Mesenchymal stem cell (in vitro differentiated cells and primary cell): ENCODE results near the gene SLC1A5.
A peak's percentile ranks its signal among the peaks of the same experiment; 100 is the strongest.

Experiments
- DNase-seq: peaks from one replicate; pipeline ENCODE4 v3.0.0-alpha.2; 2013
- H2AFZ ChIP-seq: one replicate; pipeline ENCODE4 v1.6.1; 2013; ENCODE audit warnings: low read depth, mild to moderate bottlenecking, control low read depth, inconsistent platforms, low read length, moderate library complexity
- H2AK5ac ChIP-seq: 2 replicates; pipeline ENCODE4 v1.6.1; 2013; ENCODE audit warnings: low read length, moderate library complexity, mild to moderate bottlenecking, inconsistent platforms; ENCODE audit not compliant: severe bottlenecking
- H2BK120ac ChIP-seq: one replicate; pipeline ENCODE4 v1.6.1; 2013; ENCODE audit warnings: low read depth, mild to moderate bottlenecking, inconsistent platforms, low read length, moderate library complexity
- H2BK12ac ChIP-seq, 2 experiments: one replicate each; pipeline ENCODE4 v1.6.1; 2013; ENCODE audit warnings: inconsistent platforms in 2 of 2, low read length in 2 of 2, mild to moderate bottlenecking in 2 of 2, moderate library complexity in 2 of 2, control low read depth in 1 of 2
- H2BK15ac ChIP-seq: one replicate; pipeline ENCODE4 v1.6.1; 2013; ENCODE audit warnings: mild to moderate bottlenecking, low read depth, inconsistent platforms; ENCODE audit not compliant: poor library complexity, severe bottlenecking
- H2BK5ac ChIP-seq: 2 replicates; pipeline ENCODE4 v1.6.1; 2013; ENCODE audit warnings: low read depth, mild to moderate bottlenecking, low read length, control low read depth, inconsistent platforms; ENCODE audit not compliant: poor library complexity, severe bottlenecking
- H3K14ac ChIP-seq, 2 experiments: one replicate each; pipeline ENCODE4 v1.6.1; 2013; ENCODE audit warnings: inconsistent platforms in 2 of 2, low read length in 2 of 2, control low read depth in 1 of 2, mild to moderate bottlenecking in 1 of 2, moderate library complexity in 1 of 2
- H3K18ac ChIP-seq, 2 experiments: one replicate each; pipeline ENCODE4 v1.6.1; 2013; ENCODE audit warnings: inconsistent platforms in 2 of 2, low read length in 2 of 2, control low read depth in 1 of 2, low read depth in 1 of 2, mild to moderate bottlenecking in 1 of 2
- H3K23ac ChIP-seq, 2 experiments: one replicate each; pipeline ENCODE4 v1.6.1; 2013; ENCODE audit warnings: inconsistent platforms in 2 of 2, low read length in 2 of 2, mild to moderate bottlenecking in 2 of 2, moderate library complexity in 2 of 2, control low read depth in 1 of 2
- H3K27ac ChIP-seq: 2 replicates; pipeline ENCODE4 v1.5.1; 2013; ENCODE audit warnings: mild to moderate bottlenecking, moderate library complexity, low read length, control low read depth, inconsistent platforms; ENCODE audit not compliant: poor library complexity, severe bottlenecking
- H3K27me3 ChIP-seq, 2 experiments: 2 replicates each; pipeline versions ENCODE4 v1.6.1 to v1.7.0; 2013; ENCODE audit warnings: low read length in 2 of 2, mild to moderate bottlenecking in 2 of 2, moderate library complexity in 2 of 2, control low read depth in 1 of 2, inconsistent platforms in 1 of 2; ENCODE audit not compliant: control insufficient read depth in 1 of 2, insufficient read depth in 1 of 2
- H3K36me3 ChIP-seq, 2 experiments: 2 replicates each; pipeline versions ENCODE4 v1.6.1 to v1.7.0; 2013; ENCODE audit warnings: low read length in 2 of 2, control low read depth in 1 of 2, inconsistent platforms in 1 of 2, low read depth in 1 of 2, mild to moderate bottlenecking in 1 of 2; ENCODE audit not compliant: insufficient read depth in 2 of 2, control insufficient read depth in 1 of 2
- H3K4ac ChIP-seq, 2 experiments: one replicate each; pipeline ENCODE4 v1.6.1; 2013; ENCODE audit warnings: inconsistent platforms in 2 of 2, low read length in 2 of 2, mild to moderate bottlenecking in 2 of 2, moderate library complexity in 2 of 2, control low read depth in 1 of 2, low read depth in 1 of 2
- H3K4me1 ChIP-seq: 2 replicates; pipeline ENCODE4 v1.6.1; 2013; ENCODE audit warnings: low read depth, low read length, control low read depth; ENCODE audit not compliant: control insufficient read depth, insufficient read depth
- H3K4me2 ChIP-seq: 2 replicates; pipeline ENCODE4 v1.6.1; 2013; ENCODE audit warnings: low read length, mild to moderate bottlenecking, inconsistent platforms; ENCODE audit not compliant: poor library complexity, severe bottlenecking
- H3K4me3 ChIP-seq, 2 experiments: 2 replicates each; pipeline versions ENCODE4 v1.5.1 to v1.7.0; 2013; ENCODE audit warnings: low read length in 2 of 2, mild to moderate bottlenecking in 2 of 2, control low read depth in 1 of 2, low read depth in 1 of 2; ENCODE audit not compliant: insufficient read depth in 1 of 2
- H3K79me1 ChIP-seq: replicated peaks from 2 replicates; pipeline ENCODE4 v1.6.1; 2013; ENCODE audit warnings: mild to moderate bottlenecking, control low read depth, low read length, inconsistent platforms; ENCODE audit not compliant: poor library complexity, severe bottlenecking
- H3K9ac ChIP-seq: 2 replicates; pipeline ENCODE4 v1.7.0; 2013; ENCODE audit warnings: mild to moderate bottlenecking, low read length, moderate library complexity
- H3K9me3 ChIP-seq: 2 replicates; pipeline ENCODE4 v1.7.0; 2013; ENCODE audit warnings: mild to moderate bottlenecking, low read length; ENCODE audit not compliant: control insufficient read depth
- H4K8ac ChIP-seq: one replicate; pipeline ENCODE4 v1.6.1; 2013; ENCODE audit warnings: inconsistent platforms, mild to moderate bottlenecking, low read length, moderate library complexity
- H4K91ac ChIP-seq: one replicate; pipeline ENCODE4 v1.6.1; 2013; ENCODE audit warnings: mild to moderate bottlenecking, low read length, inconsistent platforms
- WGBS: methylation state at CpG from one replicate; pipeline ENCODE4 v1.1.7; 2013; ENCODE audit warnings: mixed read lengths; 5-methylcytosine and 5-hydroxymethylcytosine counted together

SLC1A5 gene

DNA sequence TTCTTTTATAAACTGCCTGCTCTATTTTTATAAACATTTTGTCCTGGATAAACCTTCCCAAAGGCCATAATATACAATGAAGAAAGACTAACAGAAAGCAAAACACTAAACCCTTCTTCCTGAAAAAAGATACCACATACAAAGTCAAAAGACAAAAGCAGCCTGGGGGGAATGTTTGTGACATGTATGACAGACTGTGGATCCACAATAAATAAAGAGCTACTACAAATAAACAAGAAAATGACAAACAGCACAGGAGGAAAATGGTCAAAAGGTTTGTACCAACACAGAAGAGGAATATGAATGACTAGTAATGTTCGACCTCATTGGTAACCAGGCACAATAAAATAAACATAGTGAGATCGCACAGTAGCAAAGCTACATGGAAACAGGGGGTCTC, 42.5 kb upstream of the SLC1A5 start:
- DNase-seq = peak; percentile 58
- H3K79me1 ChIP-seq = no peaks in the 10 kb centered on the region
- no peak overlapping the region for H2AK5ac ChIP-seq
- 97% methylated on average over 2 of the region's 2 CpGs for WGBS
- H3K14ac ChIP-seq = no peak overlapping the region
- no peak overlapping the region for H3K4me2 ChIP-seq
- H3K27me3 ChIP-seq = no peaks in the 10 kb centered on the region
- no peak overlapping the region for H3K27ac ChIP-seq
- H3K9ac ChIP-seq = no peak overlapping the region
- no peak overlapping the region for H2AFZ ChIP-seq
- H3K4ac ChIP-seq = no peak overlapping the region
- H3K4me3 ChIP-seq = no peak overlapping the region
- H3K4me1 ChIP-seq = peaks cover 4% of the 10 kb centered on the region
- no peak overlapping the region for H2BK120ac ChIP-seq
- H4K8ac ChIP-seq = no peak overlapping the region
- no peak overlapping the region for H3K18ac ChIP-seq
- no peak overlapping the region for H3K23ac ChIP-seq
- no peak overlapping the region for H2BK15ac ChIP-seq
- H2BK5ac ChIP-seq = no peak overlapping the region
- peaks cover 10 to 12% of the 10 kb centered on the region in 2 experiments for H3K36me3 ChIP-seq
- H3K9me3 ChIP-seq = no peaks in the 10 kb centered on the region
- no peak overlapping the region for H2BK12ac ChIP-seq
- H4K91ac ChIP-seq = no peak overlapping the region

DNA sequence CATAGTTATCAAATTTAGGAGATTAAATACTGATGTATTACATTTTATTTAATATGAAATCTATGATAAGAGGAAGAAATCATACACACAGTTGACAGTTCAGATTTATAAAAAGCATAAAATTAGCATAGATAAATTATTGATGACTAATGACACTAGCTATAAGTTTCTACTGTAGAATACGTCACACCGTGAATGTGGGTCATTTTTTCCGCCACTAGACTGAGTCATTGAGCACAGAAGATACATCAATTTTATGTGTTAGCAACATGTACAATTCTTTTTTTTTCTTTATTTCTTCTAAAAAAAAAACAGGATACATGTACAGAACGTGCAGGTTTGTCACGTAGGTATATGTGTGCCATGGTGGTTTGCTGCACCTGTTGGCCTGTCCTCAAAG, 40.1 kb upstream of the SLC1A5 start:
- Histone ChIP-seq H3K79me1 (no peaks in the 10 kb centered on the region), H2AFZ (no peak overlapping the region), H2BK120ac (no peak overlapping the region), H4K8ac (no peak overlapping the region), H2BK5ac (no peak overlapping the region), H3K23ac (no peak overlapping the region), H4K91ac (no peak overlapping the region), H3K18ac (no peak overlapping the region), H3K4me3 (no peak overlapping the region), H2BK12ac (no peak overlapping the region), H2BK15ac (no peak overlapping the region), H3K4me2 (no peak overlapping the region), H3K9ac (no peak overlapping the region), H3K27ac (no peak overlapping the region), H3K9me3 (no peaks in the 10 kb centered on the region), H3K14ac (no peak overlapping the region), H2AK5ac (no peak overlapping the region), H3K4ac (no peak overlapping the region), H3K4me1 (peaks cover 4% of the 10 kb centered on the region), H3K27me3 (no peaks in the 10 kb centered on the region), H3K36me3 (no peaks in the 10 kb centered on the region)
- 59% methylated on average over 5 of the region's 5 CpGs for WGBS
- peak; percentile 84 for DNase-seq

DNA sequence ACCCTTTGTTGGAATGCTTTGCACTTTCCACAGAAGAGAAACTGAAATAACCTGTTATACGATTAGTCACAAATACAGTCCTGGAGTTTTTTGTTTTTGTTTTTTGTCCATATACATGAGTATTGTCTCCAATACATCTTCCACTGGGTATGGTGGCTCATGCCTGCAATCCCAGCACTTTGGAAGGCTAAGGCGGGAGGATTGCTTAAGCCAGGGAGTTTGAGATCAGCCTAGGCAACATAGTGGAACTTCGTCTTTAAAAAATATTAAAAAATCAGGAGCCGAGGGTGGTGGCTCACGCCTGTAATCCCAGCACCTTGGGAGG, 37.3 kb upstream of the SLC1A5 start:
- H2BK120ac ChIP-seq = no peak overlapping the region
- no peak overlapping the region for H3K18ac ChIP-seq
- H3K79me1 ChIP-seq = no peaks in the 10 kb centered on the region
- no peak overlapping the region for H2BK15ac ChIP-seq
- H3K14ac ChIP-seq = no peak overlapping the region
- H3K4me3 ChIP-seq = no peak overlapping the region
- no peak overlapping the region for H4K91ac ChIP-seq
- H3K4ac ChIP-seq = no peak overlapping the region
- no peak overlapping the region for H3K23ac ChIP-seq
- H3K4me2 ChIP-seq = no peak overlapping the region
- DNase-seq = no peak
- no peaks in the 10 kb centered on the region for H3K36me3 ChIP-seq
- H4K8ac ChIP-seq = no peak overlapping the region
- H2AFZ ChIP-seq = no peak overlapping the region
- H3K9me3 ChIP-seq = no peaks in the 10 kb centered on the region
- H3K27me3 ChIP-seq = no peaks in the 10 kb centered on the region
- no peak overlapping the region for H3K27ac ChIP-seq
- no peak overlapping the region for H3K9ac ChIP-seq
- H2BK5ac ChIP-seq = no peak overlapping the region
- WGBS = 95% methylated on average over 4 of the region's 5 CpGs
- peaks cover 12% of the 10 kb centered on the region for H3K4me1 ChIP-seq
- H2BK12ac ChIP-seq = no peak overlapping the region
- H2AK5ac ChIP-seq = no peak overlapping the region

- Histone ChIP-seq H2AFZ (no peak overlapping the region), H3K9me3 (no peaks in the 10 kb centered on the region), H3K27ac (no peak overlapping the region), H3K36me3 (no peaks in the 10 kb centered on the region), H3K9ac (no peak overlapping the region), H2BK15ac (no peak overlapping the region), H3K4ac (no peak overlapping the region), H2BK120ac (no peak overlapping the region), H3K27me3 (no peaks in the 10 kb centered on the region), H3K4me2 (no peak overlapping the region), H3K4me1 (peaks cover 13% of the 10 kb centered on the region), H2AK5ac (no peak overlapping the region), H3K18ac (no peak overlapping the region), H3K79me1 (no peaks in the 10 kb centered on the region), H3K23ac (no peak overlapping the region), H2BK5ac (no peak overlapping the region), H4K91ac (no peak overlapping the region), H4K8ac (no peak overlapping the region), H3K14ac (no peak overlapping the region), H3K4me3 (no peak overlapping the region), H2BK12ac (no peak overlapping the region)
- no peak for DNase-seq
- 93% methylated on average over 21 of the region's 21 CpGs for WGBS
Measured at GRCh38 chr19:46824890-46825730, 36.7 kb upstream of the SLC1A5 start.
